H9 (cell line): Measurements from ENCODE around the gene STAG2. TPM values are rescaled to one million over a fixed set of nuclear protein-coding genes. Genes with fewer than 3 reads are reported as not detected.
A peak's percentile ranks its signal among the peaks of the same experiment; 100 is the strongest.

Source experiments
- DNase-seq: peaks from one replicate; pipeline ENCODE4 v3.0.0-alpha.2; 2017
- H2AFZ ChIP-seq: one replicate; pipeline ENCODE4 v1.6.1; 2013; ENCODE audit warnings: mild to moderate bottlenecking, low read length, control low read depth, moderate library complexity
- H2AK5ac ChIP-seq: 2 replicates; pipeline ENCODE4 v1.6.1; 2013; ENCODE audit warnings: low read length, control low read depth, mixed read lengths; ENCODE audit not compliant: insufficient read length
- H2BK120ac ChIP-seq: one replicate; pipeline ENCODE4 v1.6.1; 2013; ENCODE audit warnings: low read depth, mild to moderate bottlenecking, low read length, control low read depth, inconsistent platforms; ENCODE audit not compliant: poor library complexity, severe bottlenecking
- H2BK12ac ChIP-seq: 2 replicates; pipeline ENCODE4 v1.6.1; 2013; ENCODE audit warnings: low read length, control low read depth, mixed read lengths, low read depth; ENCODE audit not compliant: insufficient read length
- H2BK15ac ChIP-seq: 2 replicates; pipeline ENCODE4 v1.6.1; 2013; ENCODE audit warnings: low read depth, low read length, control low read depth
- H2BK20ac ChIP-seq: one replicate; pipeline ENCODE4 v1.6.1; 2013; ENCODE audit warnings: low read depth, mild to moderate bottlenecking, low read length, control low read depth, inconsistent platforms; ENCODE audit not compliant: poor library complexity, severe bottlenecking
- H2BK5ac ChIP-seq: 2 replicates; pipeline ENCODE4 v1.6.1; 2013; ENCODE audit warnings: low read length, control low read depth, mixed read lengths; ENCODE audit not compliant: insufficient read length
- H3K14ac ChIP-seq: 2 replicates; pipeline ENCODE4 v1.6.1; 2013; ENCODE audit warnings: low read length, control low read depth; ENCODE audit not compliant: insufficient read depth
- H3K18ac ChIP-seq: 2 replicates; pipeline ENCODE4 v1.6.1; 2013; ENCODE audit warnings: low read depth, mild to moderate bottlenecking, mixed read lengths, low read length, control low read depth; ENCODE audit not compliant: insufficient read length
- H3K23ac ChIP-seq: 2 replicates; pipeline ENCODE4 v1.6.1; 2013; ENCODE audit warnings: low read length, control low read depth, mixed read lengths, low read depth; ENCODE audit not compliant: insufficient read length
- H3K23me2 ChIP-seq: 2 replicates; pipeline ENCODE4 v1.6.1; 2013; ENCODE audit warnings: low read depth, mild to moderate bottlenecking, mixed read lengths, low read length, control low read depth; ENCODE audit not compliant: insufficient read length, poor library complexity, severe bottlenecking
- H3K27ac ChIP-seq: 2 replicates; pipeline ENCODE4 v1.5.1; 2013; ENCODE audit warnings: low read length, control low read depth, mixed read lengths, low read depth; ENCODE audit not compliant: insufficient read length
- H3K27me3 ChIP-seq: 2 replicates; pipeline ENCODE4 v1.6.1; 2013; ENCODE audit warnings: low read length, control low read depth, inconsistent platforms; ENCODE audit not compliant: insufficient read depth
- H3K4ac ChIP-seq: 2 replicates; pipeline ENCODE4 v1.6.1; 2013; ENCODE audit warnings: low read depth, mild to moderate bottlenecking, control low read depth, inconsistent platforms, low read length, moderate library complexity
- H3K4me1 ChIP-seq: 2 replicates; pipeline ENCODE4 v1.6.1; 2013; ENCODE audit warnings: low read length, control low read depth, inconsistent platforms; ENCODE audit not compliant: insufficient read depth
- H3K4me2 ChIP-seq: 2 replicates; pipeline ENCODE4 v1.6.1; 2013; ENCODE audit warnings: low read length, control low read depth, mixed read lengths; ENCODE audit not compliant: insufficient read length, insufficient read depth
- H3K56ac ChIP-seq: 2 replicates; pipeline ENCODE4 v1.6.1; 2013; ENCODE audit warnings: low read depth, mild to moderate bottlenecking, mixed read lengths, low read length, control low read depth; ENCODE audit not compliant: insufficient read length
- H3K79me1 ChIP-seq: 2 replicates; pipeline ENCODE4 v1.6.1; 2013; ENCODE audit warnings: low read depth, mild to moderate bottlenecking, moderate library complexity, low read length, control low read depth, inconsistent platforms; ENCODE audit not compliant: insufficient read depth, poor library complexity, severe bottlenecking
- H3K79me2 ChIP-seq: 2 replicates; pipeline ENCODE4 v1.6.1; 2013; ENCODE audit warnings: low read length, control low read depth, inconsistent platforms; ENCODE audit not compliant: insufficient read depth
- H3K9ac ChIP-seq: 2 replicates; pipeline ENCODE4 v1.6.1; 2013; ENCODE audit warnings: low read length, control low read depth, mixed read lengths; ENCODE audit not compliant: insufficient read length; ENCODE audit errors: extremely low read depth
- H3K9me3 ChIP-seq: one replicate; pipeline ENCODE4 v1.6.1; 2013; ENCODE audit warnings: low read depth, low read length, inconsistent platforms; ENCODE audit not compliant: control insufficient read depth
- H3T11ph ChIP-seq: one replicate; pipeline ENCODE4 v1.6.1; 2013; ENCODE audit warnings: mild to moderate bottlenecking, low read length, control low read depth, inconsistent platforms
- H4K20me1 ChIP-seq: one replicate; pipeline ENCODE4 v1.6.1; 2013; ENCODE audit not compliant: control insufficient read depth, insufficient read length, insufficient read depth
- H4K5ac ChIP-seq: 2 replicates; pipeline ENCODE4 v1.6.1; 2013; ENCODE audit warnings: low read depth, mild to moderate bottlenecking, mixed read lengths, low read length, control low read depth; ENCODE audit not compliant: insufficient read length
- H4K8ac ChIP-seq: replicated peaks from 2 replicates; pipeline ENCODE4 v1.6.1; 2013; ENCODE audit warnings: low read length, control low read depth, mixed read lengths, low read depth; ENCODE audit not compliant: insufficient read length
- H4K91ac ChIP-seq: 2 replicates; pipeline ENCODE4 v1.6.1; 2013; ENCODE audit warnings: low read depth, mild to moderate bottlenecking, moderate library complexity, mixed read lengths, low read length, control low read depth; ENCODE audit not compliant: insufficient read length
- H3K27ac Mint-ChIP-seq, 3 experiments: 2 replicates in 2 of 3; 3 replicates in 1 of 3; pipeline ENCODE4 v1.8.0; 2020 to 2021; ENCODE audit warnings: mixed read lengths in 3 of 3, mild to moderate bottlenecking in 1 of 3, moderate library complexity in 1 of 3
- H3K27me3 Mint-ChIP-seq: 2 replicates; pipeline ENCODE4 v1.8.0; 2021; ENCODE audit warnings: low read depth, mild to moderate bottlenecking, moderate library complexity, mixed read lengths
- H3K36me3 Mint-ChIP-seq, 3 experiments: 2 replicates in 2 of 3; 3 replicates in 1 of 3; pipeline ENCODE4 v1.8.0; 2020 to 2021; ENCODE audit warnings: low read depth in 3 of 3, mixed read lengths in 3 of 3; ENCODE audit not compliant: insufficient read depth in 1 of 3
- H3K4me1 Mint-ChIP-seq, 2 experiments: 2 replicates each; pipeline ENCODE4 v1.8.0; 2020; ENCODE audit warnings: mixed read lengths in 2 of 2
- H3K4me3 Mint-ChIP-seq, 2 experiments: 2 replicates in 1 of 2; 3 replicates in 1 of 2; pipeline ENCODE4 v1.8.0; 2020 to 2021; ENCODE audit warnings: mild to moderate bottlenecking in 2 of 2, mixed read lengths in 2 of 2, moderate library complexity in 1 of 2
- H3K9me3 Mint-ChIP-seq, 2 experiments: 2 replicates in 1 of 2; 3 replicates in 1 of 2; pipeline ENCODE4 v1.8.0; 2020; ENCODE audit warnings: mild to moderate bottlenecking in 2 of 2, mixed read lengths in 2 of 2, moderate library complexity in 1 of 2
- CTCF ChIP-seq: fragments of 200-600 bp; sonication (generic); conservative IDR thresholded peaks from 3 replicates; pipeline ENCODE4 v1.8.0; 2021; ENCODE audit warnings: antibody characterized with exemption, mild to moderate bottlenecking
- WGBS: extraction: QIAGEN DNeasy Blood & Tissue Kit; methylation state at CpG from one replicate; pipeline ENCODE4 v1.1.7; 2013; ENCODE audit warnings: missing lambda C conversion rate, low lambda C conversion rate, mixed read lengths; ENCODE audit not compliant: insufficient read length; ENCODE audit errors: extremely low coverage; 5-methylcytosine and 5-hydroxymethylcytosine counted together
- total RNA-seq: library from RNA; stranded (reverse); gene quantifications from 2 replicates; pipeline ENCODE4 v1.2.1, GENCODE V29; 2021

Gene STAG2
- total RNA-seq, 1 experiment from 2014 or later: 81.6 TPM

GRCh38 chrX:123968383-123969050 is 7.0 kb downstream of the STAG2 start:
- H2BK20ac ChIP-seq: no peak overlapping the region
- H2BK12ac ChIP-seq: no peak overlapping the region
- Mint-ChIP-seq H3K4me1 (peaks cover 16 to 43% of the 10 kb centered on the region in 2 experiments), H3K4me3 (no peak overlapping the region), H3K9me3 (peaks cover 3 to 75% of the 10 kb centered on the region in 2 experiments; a peak in 4 of 5 replicates), H3K27me3 (no peaks in the 10 kb centered on the region; the same call in 1 of the 2 replicates), H3K27ac (peak overlapping the region in 1 of 3 experiments; percentile 74; a peak in 2 of 7 replicates), H3K36me3 (peaks cover 3 to 15% (median 10%) of the 10 kb centered on the region in 3 experiments; a peak in 4 of 7 replicates)
- H3K27ac ChIP-seq: no peak overlapping the region
- no peak overlapping the region for H4K8ac ChIP-seq
- no CpG with 5 or more reads among the region's 5 CpGs for WGBS
- no peak overlapping the region for H2BK5ac ChIP-seq
- no peak for TF ChIP-seq CTCF
- no peak overlapping the region for H3K23ac ChIP-seq
- H3K56ac ChIP-seq: no peak overlapping the region
- no peak overlapping the region for H2AK5ac ChIP-seq
- no peak overlapping the region for H2AFZ ChIP-seq
- H3K4me1 ChIP-seq: no peaks in the 10 kb centered on the region; the same call in 1 of the 2 replicates
- no peak overlapping the region for H3K4ac ChIP-seq
- no peaks in the 10 kb centered on the region for H3K27me3 ChIP-seq
- H3K9ac ChIP-seq: no peak overlapping the region
- no peak overlapping the region for H2BK120ac ChIP-seq
- H4K20me1 ChIP-seq: no peaks in the 10 kb centered on the region
- no peak overlapping the region for H3K14ac ChIP-seq
- H3K79me1 ChIP-seq: no peaks in the 10 kb centered on the region
- H3K18ac ChIP-seq: no peak overlapping the region
- H3K4me2 ChIP-seq: no peak overlapping the region
- no peak overlapping the region for H4K5ac ChIP-seq
- DNase-seq: no peak
- peaks cover 6% of the 10 kb centered on the region for H3K9me3 ChIP-seq
- no peaks in the 10 kb centered on the region for H3K23me2 ChIP-seq
- no peak overlapping the region for H4K91ac ChIP-seq
- H3T11ph ChIP-seq: no peak overlapping the region
- peaks cover 37% of the 10 kb centered on the region; the same call in 1 of the 2 replicates for H3K79me2 ChIP-seq
- H2BK15ac ChIP-seq: no peak overlapping the region
